HEK293T (cell line): ENCODE data around the gene ANKS1A.
"Not testable (repeated sequence)": the region's sequence is repeated elsewhere in the genome, so short reads cannot be mapped to it uniquely, and the experiment has no call there.

Experiments used
- LEF1 ChIP-seq: fragments of 450-650 bp; IDR thresholded peaks from 2 replicates; pipeline ENCODE4 v1.6.1; 2017; ENCODE audit warnings: mild to moderate bottlenecking, borderline replicate concordance
- SP1 ChIP-seq: fragments of 450-650 bp; IDR thresholded peaks from 2 replicates; pipeline ENCODE4 v1.6.1; 2017
- SUZ12 ChIP-seq: fragments of 450-650 bp; IDR thresholded peaks from 2 replicates; pipeline ENCODE4 v1.6.1; 2016; ENCODE audit warnings: mild to moderate bottlenecking
- TARDBP ChIP-seq: fragments of 450-650 bp; IDR thresholded peaks from 2 replicates; pipeline ENCODE4 v1.6.1; 2016

DNA sequence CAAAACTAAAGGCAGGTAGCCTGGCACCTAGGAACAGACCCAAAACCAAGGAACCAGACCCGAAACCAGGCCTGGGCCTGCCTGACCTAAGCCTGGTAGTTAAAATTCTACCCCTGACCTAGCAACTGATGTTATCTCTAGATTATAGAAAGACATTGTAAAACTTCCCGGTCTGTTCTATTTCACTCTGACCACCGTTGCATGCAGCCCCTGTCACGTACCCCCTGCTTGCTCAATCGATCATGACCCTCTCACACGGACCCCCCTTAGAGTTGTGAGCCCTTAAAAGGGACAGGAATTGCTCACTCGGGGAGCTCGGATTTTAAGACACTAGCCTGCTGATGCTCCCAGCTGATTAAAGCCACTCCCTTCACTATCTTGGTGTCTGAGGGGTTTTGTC is 109.4 kb downstream of the ANKS1A start:
- not testable (repeated sequence) for TF ChIP-seq SP1, SUZ12, LEF1, TARDBP
